Measurements from ENCODE around the gene KRT26.

GRCh38 chr17:40734018-40734417 is 38.0 kb downstream of the KRT26 start:
- TF ChIP-seq MYC (IDR thresholded peaks at IDR 0.05; ENCODE audit: low read depth, low read length) = no peak
- no peak for TF ChIP-seq POLR2A (IDR thresholded peaks at IDR 0.05; ENCODE audit: extremely low read depth, insufficient read length)
- no peak for TF ChIP-seq CTCF (IDR thresholded peaks at IDR 0.05; ENCODE audit: low read depth, low read length)

Data from NB4 (cell line).